Left cardiac atrium (tissue), 4 donors: ENCODE measurements around the gene FAM241A. TPM values are rescaled to one million over a fixed set of nuclear protein-coding genes. Genes with fewer than 3 reads are reported as not detected.

ENCODE experiments used
- ATAC-seq, 2 donors: fragments of 200-7000 bp; cut with Tn5 transposase; one replicate each; pipeline ENCODE4 v1.9.1; 2020; ENCODE audit warnings: mild to moderate bottlenecking in 2 of 2, moderate library complexity in 2 of 2
- DNase-seq: peaks from one replicate; pipeline ENCODE4 v3.0.0-alpha.2; 2020
- intact Hi-C, 2 donors: fragments of 100-400 bp; cut with DNase I; formaldehyde crosslinking; loops; one replicate each; pipeline versions ENCODE4 v1.14.1 to v1.15.1; 2022 to 2023
- total RNA-seq, 2 donors: library from RNA; stranded (reverse); fragmentation: NEBNext Ultra II Directional; extraction: Animal tissue kit (Norgen Biotek cat#: 25700); gene quantifications; one replicate each; pipeline ENCODE4 v1.2.1, GENCODE V29; 2021
- donor health status: DM: no; HTN: yes; CAD: no.
- donor health status: DM: no; HTN: yes; CAD: no; lungs with severe emphysema.
- donor health status: DM: yes; HTN: yes; CAD: no.
- donor health status: Dilated cardiomyopathy.

The FAM241A gene
- total RNA-seq, 2 donors from 2014 or later: 5.0 to 7.7 TPM

DNA sequence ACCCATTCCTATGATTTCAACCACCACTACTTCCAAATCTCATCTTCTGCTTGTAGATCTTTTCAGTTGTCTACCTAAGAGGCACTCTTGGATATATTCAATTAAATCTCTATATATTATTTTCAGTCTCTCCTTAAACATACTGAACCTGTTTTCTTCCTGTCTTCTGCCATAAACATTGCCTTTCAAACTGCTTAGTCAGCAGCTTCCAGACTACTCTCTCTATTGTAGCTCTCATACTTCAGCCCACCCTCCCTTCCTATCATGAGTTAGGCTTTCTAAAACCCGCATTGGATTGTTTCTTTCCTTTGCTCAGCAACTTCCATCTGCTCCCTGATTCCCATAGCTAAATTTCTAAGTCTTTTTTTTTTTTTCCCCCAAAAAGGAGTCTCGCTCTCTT lies 90.8 kb downstream of the FAM241A start:
- intact Hi-C loops: no loop called here
- ATAC-seq (no peak), DNase-seq (no peak)

DNA sequence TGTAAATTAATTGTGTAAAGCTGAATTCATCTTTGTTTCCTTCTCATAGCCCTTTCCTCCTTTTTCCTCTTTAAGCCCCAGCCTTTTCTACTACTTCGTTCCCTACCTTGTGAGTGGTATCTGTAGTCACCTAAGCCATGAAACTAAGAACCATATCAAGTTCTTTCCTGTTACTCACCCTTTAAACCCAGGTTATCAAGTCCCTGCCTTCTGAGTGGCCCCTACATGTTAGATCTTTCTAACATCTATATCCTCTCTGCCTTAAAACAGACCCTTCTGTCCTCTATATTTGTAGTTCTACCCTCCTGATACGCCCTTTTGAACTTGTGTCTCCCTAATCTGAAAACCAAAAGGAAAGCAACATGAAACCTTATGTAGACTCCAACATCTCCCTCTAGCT lies 93.6 kb downstream of the FAM241A start:
- ATAC-seq: no peak
- DNase-seq: no peak
- intact Hi-C loops: no loop called here

Other genes with a start within 250 kb of the FAM241A start
- gene AP1AR, start 86.3 kb downstream of the FAM241A start, total RNA-seq: 10 to 100 TPM in 1 of 2 donors, 1 to 10 TPM in 1; 9.6 to 13.6 TPM
- 10 to 100 TPM; 12.4 to 23.4 TPM for gene TIFA, start 140.4 kb downstream of the FAM241A start, total RNA-seq
- gene ALPK1, start 151.9 kb downstream of the FAM241A start, total RNA-seq: 10 to 100 TPM in 1 of 2 donors, 1 to 10 TPM in 1; 7.6 to 12.1 TPM